Measurements from ENCODE around the gene STEAP1.
"Not testable (repeated sequence)": the region's sequence is repeated elsewhere in the genome, so short reads cannot be mapped to it uniquely, and the experiment has no call there.

Gene STEAP1

DNA sequence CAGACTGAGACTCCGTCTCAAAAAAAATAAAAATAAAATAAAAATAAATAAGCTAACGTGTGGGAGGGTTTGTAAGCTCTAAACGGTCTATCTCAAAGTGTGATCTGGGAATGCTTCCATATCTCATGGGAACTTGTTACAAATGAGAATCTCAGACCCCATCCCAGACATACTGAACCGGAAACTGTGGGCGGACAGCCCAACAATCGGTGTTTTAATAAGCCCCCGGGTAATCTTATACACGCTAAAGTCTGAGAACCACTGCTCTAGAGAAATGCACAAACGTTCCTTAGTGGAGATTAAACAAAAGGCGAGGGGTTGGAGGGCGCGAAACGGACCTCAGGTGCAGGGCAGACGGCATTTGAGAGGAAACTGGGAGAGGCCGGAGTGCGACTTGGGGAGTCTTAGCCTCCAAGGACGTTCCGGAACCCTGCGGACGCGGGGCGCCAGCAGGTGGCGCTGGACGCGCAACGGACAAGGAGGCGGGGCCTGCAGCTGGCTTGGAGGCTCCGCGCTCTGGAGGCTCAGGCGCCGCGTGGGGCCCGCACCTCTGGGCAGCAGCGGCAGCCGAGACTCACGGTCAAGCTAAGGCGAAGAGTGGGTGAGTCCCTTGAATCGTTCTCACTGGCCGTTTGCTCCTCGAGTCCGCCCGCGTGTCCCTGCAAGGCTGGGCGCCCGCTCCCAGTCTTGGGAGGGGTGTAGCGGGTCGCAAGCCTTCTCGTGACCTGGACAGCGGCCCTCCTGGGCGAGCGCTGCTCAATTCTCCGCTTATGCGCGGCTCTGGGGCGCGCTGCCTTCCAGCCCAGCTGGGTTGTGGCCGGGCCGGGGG lies at the start of gene STEAP1:
Gene STEAP1, plus strand, starts transcription at position 527 of the 829 bp plus-strand sequence. CDS start 5,320 bp downstream, outside the sequence.
- H3K4me1 Mint-ChIP-seq, H3K27ac Mint-ChIP-seq, H3K36me3 Mint-ChIP-seq, H3K9me3 Mint-ChIP-seq: not testable (repeated sequence)
- H3K27me3 Mint-ChIP-seq = peaks cover 20% of the 10 kb centered on the region
- peak within 1 kb of the TSS; percentile 71 for H3K4me3 Mint-ChIP-seq

- H3K27ac Mint-ChIP-seq, H3K36me3 Mint-ChIP-seq, H3K9me3 Mint-ChIP-seq, H3K4me3 Mint-ChIP-seq: not testable (repeated sequence)
- Mint-ChIP-seq H3K27me3 (peaks cover 11% of the 10 kb centered on the region), H3K4me1 (peaks cover 11% of the 10 kb centered on the region)
Observed at GRCh38 chr7:90114972-90115371, 39.3 kb upstream of the STEAP1 start.

DNA sequence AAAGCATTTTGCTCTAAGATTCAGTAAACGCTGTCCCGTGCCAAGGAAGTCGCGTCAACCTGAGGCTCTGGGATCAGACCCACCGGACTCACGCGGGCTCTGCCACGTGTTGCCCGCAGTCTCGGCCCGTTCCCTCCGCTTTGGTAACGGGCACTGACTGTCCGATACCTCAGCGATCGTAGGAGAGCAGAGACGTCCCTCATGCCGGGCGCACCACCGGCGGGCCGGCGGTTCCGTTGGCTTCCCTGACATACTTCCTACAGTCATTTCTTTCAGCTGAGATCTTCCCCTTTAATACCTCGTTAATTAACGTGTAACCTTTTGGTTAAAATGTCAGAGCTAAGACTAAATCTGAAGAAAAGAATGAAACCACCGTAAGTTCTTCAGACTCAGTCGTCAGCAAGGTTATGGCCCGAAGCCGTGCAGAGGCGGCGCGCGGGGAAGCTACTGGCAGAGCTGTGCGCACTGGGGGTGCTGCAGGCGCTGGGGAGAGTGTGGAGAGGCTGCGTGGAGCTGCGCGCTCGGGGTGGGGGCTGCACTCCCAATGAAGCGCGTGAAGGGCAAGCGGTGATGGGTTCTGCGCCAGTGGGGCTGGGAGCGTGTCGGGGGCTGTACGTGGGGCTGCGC lies 35.6 kb upstream of the STEAP1 start:
- not testable (repeated sequence) for H3K27ac Mint-ChIP-seq, H3K36me3 Mint-ChIP-seq, H3K9me3 Mint-ChIP-seq

GRCh38 chr7:90119178-90119971 lies 34.9 kb upstream of the STEAP1 start:
- H3K4me3 Mint-ChIP-seq = peak overlapping the region; percentile 76
- peaks cover 15% of the 10 kb centered on the region for H3K27me3 Mint-ChIP-seq
- no peaks in the 10 kb centered on the region for H3K9me3 Mint-ChIP-seq
- H3K27ac Mint-ChIP-seq = peak overlapping the region; percentile 8
- H3K36me3 Mint-ChIP-seq = no peaks in the 10 kb centered on the region
- H3K4me1 Mint-ChIP-seq = peaks cover 13% of the 10 kb centered on the region

More for the DNA sequence above, 35.6 kb upstream of the STEAP1 start:
- Mint-ChIP-seq H3K4me3 (peak overlapping the region; percentile 76), H3K4me1 (peaks cover 13% of the 10 kb centered on the region), H3K27me3 (peaks cover 15% of the 10 kb centered on the region)

- not testable (repeated sequence) for H3K9me3 Mint-ChIP-seq, H3K27ac Mint-ChIP-seq, H3K36me3 Mint-ChIP-seq
- Mint-ChIP-seq H3K4me1 (peaks cover 13% of the 10 kb centered on the region), H3K27me3 (peaks cover 15% of the 10 kb centered on the region), H3K4me3 (peak overlapping the region; percentile 76)
Observed at GRCh38 chr7:90120205-90120604, 34.1 kb upstream of the STEAP1 start.

GRCh38 chr7:90131746-90132145 lies 22.5 kb upstream of the STEAP1 start:
- not testable (repeated sequence) for H3K4me1 Mint-ChIP-seq, H3K27ac Mint-ChIP-seq, H3K9me3 Mint-ChIP-seq, H3K36me3 Mint-ChIP-seq, H3K4me3 Mint-ChIP-seq
- H3K27me3 Mint-ChIP-seq = peaks cover 12% of the 10 kb centered on the region

- not testable (repeated sequence) for H3K4me1 Mint-ChIP-seq, H3K27me3 Mint-ChIP-seq, H3K4me3 Mint-ChIP-seq, H3K9me3 Mint-ChIP-seq, H3K36me3 Mint-ChIP-seq, H3K27ac Mint-ChIP-seq
Observed at GRCh38 chr7:90147079-90147960, 6.9 kb upstream of the STEAP1 start.

DNA sequence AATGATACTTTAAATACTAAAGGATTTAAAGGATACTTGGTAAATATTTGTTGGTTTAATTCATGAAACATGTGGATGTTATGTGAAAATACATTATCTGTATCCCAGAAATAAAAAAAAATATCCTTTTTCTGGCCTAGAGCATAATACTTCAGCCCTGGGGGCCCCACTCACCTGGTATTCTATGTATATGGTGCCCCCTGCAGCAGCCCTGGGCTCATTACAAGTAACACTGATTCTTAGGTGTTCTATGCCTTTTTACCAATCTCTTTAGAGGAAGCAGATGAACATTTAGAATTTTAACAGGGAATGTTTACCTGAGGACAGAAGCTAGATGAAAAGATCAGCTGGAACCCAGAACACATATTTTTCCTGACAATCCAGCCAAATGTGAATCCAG lies 4.8 kb upstream of the STEAP1 start:
- H3K27ac Mint-ChIP-seq, H3K4me3 Mint-ChIP-seq, H3K4me1 Mint-ChIP-seq, H3K36me3 Mint-ChIP-seq, H3K9me3 Mint-ChIP-seq: not testable (repeated sequence)
- H3K27me3 Mint-ChIP-seq = peaks cover 10% of the 10 kb centered on the region

DNA sequence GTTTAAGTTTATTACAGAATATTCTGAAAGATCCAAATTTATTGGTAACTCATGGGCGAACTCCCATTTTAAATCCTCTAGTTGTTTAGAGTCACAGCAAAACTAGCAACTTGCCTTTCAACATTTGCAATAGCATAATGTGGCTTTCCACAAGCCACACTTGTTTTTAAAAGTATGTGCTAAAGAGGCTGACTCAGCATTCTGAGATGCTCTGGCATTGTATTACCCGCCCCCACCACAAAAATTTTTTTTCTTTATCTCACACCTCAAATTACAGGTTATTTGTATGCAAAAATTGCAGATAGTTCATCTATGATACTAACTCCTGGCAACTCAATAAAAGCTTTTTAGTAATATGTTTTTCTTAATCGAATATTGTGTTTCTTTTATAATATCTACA lies 2.4 kb upstream of the STEAP1 start:
- peaks cover 20% of the 10 kb centered on the region for H3K27me3 Mint-ChIP-seq
- not testable (repeated sequence) for H3K4me3 Mint-ChIP-seq, H3K9me3 Mint-ChIP-seq, H3K36me3 Mint-ChIP-seq, H3K4me1 Mint-ChIP-seq, H3K27ac Mint-ChIP-seq

- H3K27me3 Mint-ChIP-seq = peaks cover 20% of the 10 kb centered on the region
- H3K9me3 Mint-ChIP-seq, H3K4me1 Mint-ChIP-seq, H3K36me3 Mint-ChIP-seq, H3K27ac Mint-ChIP-seq, H3K4me3 Mint-ChIP-seq: not testable (repeated sequence)
Observed at GRCh38 chr7:90152642-90153253, 1.5 kb upstream of the STEAP1 start.

- Mint-ChIP-seq H3K4me3 (no peak overlapping the region), H3K27ac (no peak overlapping the region), H3K36me3 (no peaks in the 10 kb centered on the region), H3K27me3 (peaks cover 20% of the 10 kb centered on the region), H3K4me1 (peaks cover 4% of the 10 kb centered on the region), H3K9me3 (no peaks in the 10 kb centered on the region)
Observed at GRCh38 chr7:90155206-90155605, 937 bp downstream of the STEAP1 start.

DNA sequence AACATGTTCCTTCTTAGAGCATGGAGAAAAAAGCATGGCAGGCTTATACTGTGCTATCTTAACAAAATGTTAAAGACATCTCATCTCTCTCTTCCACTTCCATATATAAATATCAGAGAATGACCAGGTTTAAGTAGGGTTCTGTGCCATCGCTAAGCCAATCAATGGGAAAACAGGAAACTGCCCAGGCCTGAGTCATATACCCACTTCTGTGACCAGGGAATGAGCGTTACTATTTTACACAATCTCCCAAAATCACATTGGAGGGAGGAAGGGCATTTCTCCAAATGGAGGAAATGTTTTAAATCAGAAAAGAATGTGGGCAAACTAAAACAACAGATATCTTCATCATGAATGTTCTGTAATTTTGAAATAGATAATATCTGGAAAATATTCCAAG lies 3.1 kb downstream of the STEAP1 start:
- not testable (repeated sequence) for H3K27ac Mint-ChIP-seq, H3K4me3 Mint-ChIP-seq, H3K4me1 Mint-ChIP-seq, H3K9me3 Mint-ChIP-seq, H3K36me3 Mint-ChIP-seq
- H3K27me3 Mint-ChIP-seq = peaks cover 20% of the 10 kb centered on the region

GRCh38 chr7:90157761-90158350 lies 3.6 kb downstream of the STEAP1 start:
- not testable (repeated sequence) for H3K9me3 Mint-ChIP-seq, H3K4me3 Mint-ChIP-seq, H3K36me3 Mint-ChIP-seq, H3K27ac Mint-ChIP-seq, H3K4me1 Mint-ChIP-seq
- H3K27me3 Mint-ChIP-seq = peaks cover 17% of the 10 kb centered on the region

GRCh38 chr7:90163534-90163933 lies 9.3 kb downstream of the STEAP1 start:
- Mint-ChIP-seq H3K4me3 (no peak overlapping the region), H3K27ac (no peak overlapping the region), H3K36me3 (no peaks in the 10 kb centered on the region), H3K4me1 (no peaks in the 10 kb centered on the region), H3K27me3 (peaks cover 20% of the 10 kb centered on the region), H3K9me3 (no peaks in the 10 kb centered on the region)

DNA sequence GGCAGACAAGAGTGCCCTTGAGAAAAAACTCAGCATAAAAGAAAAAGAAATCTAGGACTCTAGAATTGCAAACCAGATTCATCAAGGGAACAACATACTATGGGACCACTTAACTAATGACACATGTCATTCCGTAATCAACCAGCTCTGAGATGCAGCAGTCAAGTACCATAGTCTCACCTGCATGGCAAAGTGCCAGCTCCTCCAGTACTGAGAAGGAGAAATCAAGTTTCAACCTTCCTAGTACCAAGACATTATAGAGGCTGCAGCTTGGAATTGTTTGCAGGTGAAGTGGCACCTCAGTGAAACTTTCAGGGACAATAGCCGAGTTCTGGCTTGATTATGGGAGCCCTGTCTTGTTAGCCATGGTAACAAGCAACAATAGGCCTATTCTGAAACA lies 11.5 kb downstream of the STEAP1 start:
- Mint-ChIP-seq H3K27me3 (peaks cover 23% of the 10 kb centered on the region), H3K9me3 (peaks cover 5% of the 10 kb centered on the region), H3K4me3 (no peak overlapping the region), H3K4me1 (no peaks in the 10 kb centered on the region), H3K27ac (no peak overlapping the region), H3K36me3 (no peaks in the 10 kb centered on the region)

Measured in activated naive CD4-positive, alpha-beta T cell treated with anti-CD3 and anti-CD28 coated beads, Interleukin-2, amount 50 U/mL, for 24 hours (primary cell).